ENCODE measurements around the gene SYNDIG1L. TPM values are rescaled to one million over a fixed set of nuclear protein-coding genes. Genes with fewer than 3 reads are reported as not detected.

Gene SYNDIG1L
- total RNA-seq, 1 donor from 2014 or later, result 0.34 TPM

GRCh38 chr14:74402401-74403251, 23.4 kb downstream of the SYNDIG1L start:
- H3K9me3 Mint-ChIP-seq (ENCODE audit: low read depth), result no peaks in the 10 kb centered on the region
- H3K36me3 Mint-ChIP-seq (ENCODE audit: insufficient read depth), result no peaks in the 10 kb centered on the region
- H3K27me3 Mint-ChIP-seq, result peaks cover 21% of the 10 kb centered on the region
- no peak overlapping the region for H3K4me3 Mint-ChIP-seq (ENCODE audit: low read depth)
- no peak for TF ChIP-seq CTCF (IDR thresholded peaks at IDR 0.05; ENCODE audit: unreplicated experiment)
- no peak for DNase-seq (ENCODE audit: low spot score, unreplicated experiment)
- H3K27ac Mint-ChIP-seq, result no peak overlapping the region
- peaks cover 3% of the 10 kb centered on the region for H3K4me1 Mint-ChIP-seq (ENCODE audit: low read depth)

GRCh38 chr14:74401504-74402241, 24.3 kb downstream of the SYNDIG1L start:
- Mint-ChIP-seq H3K27me3 (peaks cover 26% of the 10 kb centered on the region), H3K4me1 (ENCODE audit: low read depth) (peaks cover 3% of the 10 kb centered on the region), H3K27ac (no peak overlapping the region), H3K9me3 (ENCODE audit: low read depth) (no peaks in the 10 kb centered on the region), H3K4me3 (ENCODE audit: low read depth) (no peak overlapping the region), H3K36me3 (ENCODE audit: insufficient read depth) (no peaks in the 10 kb centered on the region)
- DNase-seq (ENCODE audit: low spot score, unreplicated experiment), result no peak
- TF ChIP-seq CTCF (IDR thresholded peaks at IDR 0.05; ENCODE audit: unreplicated experiment), result no peak

GRCh38 chr14:74400919-74401503, 25.0 kb downstream of the SYNDIG1L start:
- peaks cover 3% of the 10 kb centered on the region for H3K4me1 Mint-ChIP-seq (ENCODE audit: low read depth)
- no peak overlapping the region for H3K27ac Mint-ChIP-seq
- no peak for DNase-seq (ENCODE audit: low spot score, unreplicated experiment)
- H3K36me3 Mint-ChIP-seq (ENCODE audit: insufficient read depth), result no peaks in the 10 kb centered on the region
- H3K4me3 Mint-ChIP-seq (ENCODE audit: low read depth), result no peak overlapping the region
- TF ChIP-seq CTCF (IDR thresholded peaks at IDR 0.05; ENCODE audit: unreplicated experiment), result no peak
- H3K27me3 Mint-ChIP-seq, result peaks cover 30% of the 10 kb centered on the region
- no peaks in the 10 kb centered on the region for H3K9me3 Mint-ChIP-seq (ENCODE audit: low read depth)

- DNase-seq (ENCODE audit: low spot score, unreplicated experiment), result no peak
- H3K36me3 Mint-ChIP-seq (ENCODE audit: insufficient read depth), result no peaks in the 10 kb centered on the region
- no peak overlapping the region for H3K27ac Mint-ChIP-seq
- peaks cover 31% of the 10 kb centered on the region for H3K27me3 Mint-ChIP-seq
- no peak overlapping the region for H3K4me3 Mint-ChIP-seq (ENCODE audit: low read depth)
- no peaks in the 10 kb centered on the region for H3K9me3 Mint-ChIP-seq (ENCODE audit: low read depth)
- no peak for TF ChIP-seq CTCF (IDR thresholded peaks at IDR 0.05; ENCODE audit: unreplicated experiment)
- H3K4me1 Mint-ChIP-seq (ENCODE audit: low read depth), result peaks cover 3% of the 10 kb centered on the region
Measured at GRCh38 chr14:74400031-74400685, 25.9 kb downstream of the SYNDIG1L start.

- Mint-ChIP-seq H3K27me3 (peaks cover 32% of the 10 kb centered on the region), H3K27ac (no peak overlapping the region), H3K9me3 (ENCODE audit: low read depth) (no peaks in the 10 kb centered on the region), H3K4me3 (ENCODE audit: low read depth) (no peak overlapping the region), H3K36me3 (ENCODE audit: insufficient read depth) (no peaks in the 10 kb centered on the region), H3K4me1 (ENCODE audit: low read depth) (peaks cover 2% of the 10 kb centered on the region)
- TF ChIP-seq CTCF (IDR thresholded peaks at IDR 0.05; ENCODE audit: unreplicated experiment), result no peak
- DNase-seq (ENCODE audit: low spot score, unreplicated experiment), result no peak
Measured at GRCh38 chr14:74395094-74395493, 30.9 kb downstream of the SYNDIG1L start.

Data from progenitor cell of endocrine pancreas (in vitro differentiated cells).